ENCODE data around the gene CD83. TPM values are rescaled to one million over a fixed set of nuclear protein-coding genes. Genes with fewer than 3 reads are reported as not detected.

CD83 gene
- total RNA-seq, 1 experiment from 2014 or later = 15.2 TPM

DNA sequence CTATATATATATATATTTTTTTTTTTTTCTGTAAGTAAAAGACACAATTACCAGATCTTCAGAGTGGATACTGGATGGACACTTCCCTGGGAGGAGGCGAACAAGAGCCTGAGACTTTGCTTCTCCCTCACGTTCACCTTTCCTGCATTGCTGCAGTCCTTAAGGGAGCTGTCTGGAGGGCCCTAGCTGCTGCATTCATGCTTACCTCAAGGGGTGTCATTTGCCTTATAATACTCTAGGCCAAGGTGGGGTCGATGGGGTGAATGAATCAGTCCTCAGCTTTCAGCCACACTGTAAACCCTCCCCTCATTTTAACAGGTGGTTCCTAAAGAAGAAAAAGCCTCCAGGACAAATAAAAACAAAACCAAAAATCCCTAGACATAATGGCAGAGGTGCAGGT lies 34.8 kb upstream of the CD83 start:
- Histone ChIP-seq H3K27me3 (ENCODE audit: low read length) (no peaks in the 10 kb centered on the region), H2AFZ (ENCODE audit: low read length) (no peak overlapping the region), H3K4me1 (ENCODE audit: insufficient read depth, low read length) (peaks cover 4% of the 10 kb centered on the region; the same call in 1 of the 2 replicates), H3F3A (ENCODE audit: low read length, unreplicated experiment) (no peaks in the 10 kb centered on the region), H3K36me3 (ENCODE audit: low read depth, low read length) (no peaks in the 10 kb centered on the region), H3K9ac (ENCODE audit: low read length) (no peak overlapping the region), H3K9me2 (replicated peaks; ENCODE audit: low read length) (no peaks in the 10 kb centered on the region), H4K20me1 (ENCODE audit: low read length) (no peaks in the 10 kb centered on the region), H3K9me3 (ENCODE audit: low read length) (no peaks in the 10 kb centered on the region), H3K4me2 (ENCODE audit: low read length) (no peak overlapping the region), H3K4me3 (ENCODE audit: low read length) (no peak overlapping the region), H3K79me2 (ENCODE audit: low read length) (no peaks in the 10 kb centered on the region), H3K27ac (ENCODE audit: low read length) (no peak overlapping the region)
- CTCF ChIA-PET = interaction anchor here (0.6 kb wide), 1 partner anchor 208 kb away, joined by 3 read pairs; no protein-coding TSS in a partner anchor
- no TSS peak for BruUV-seq (replicated peaks)
- no peak for DNase-seq
- POLR2A ChIA-PET (ENCODE audit: unreplicated experiment) = no interaction called here
- TF ChIP-seq EZH2phosphoT487 (IDR thresholded peaks at IDR 0.05; ENCODE audit: borderline replicate concordance, low read length) = no peak
- TF ChIP-seq, protein P1, sequence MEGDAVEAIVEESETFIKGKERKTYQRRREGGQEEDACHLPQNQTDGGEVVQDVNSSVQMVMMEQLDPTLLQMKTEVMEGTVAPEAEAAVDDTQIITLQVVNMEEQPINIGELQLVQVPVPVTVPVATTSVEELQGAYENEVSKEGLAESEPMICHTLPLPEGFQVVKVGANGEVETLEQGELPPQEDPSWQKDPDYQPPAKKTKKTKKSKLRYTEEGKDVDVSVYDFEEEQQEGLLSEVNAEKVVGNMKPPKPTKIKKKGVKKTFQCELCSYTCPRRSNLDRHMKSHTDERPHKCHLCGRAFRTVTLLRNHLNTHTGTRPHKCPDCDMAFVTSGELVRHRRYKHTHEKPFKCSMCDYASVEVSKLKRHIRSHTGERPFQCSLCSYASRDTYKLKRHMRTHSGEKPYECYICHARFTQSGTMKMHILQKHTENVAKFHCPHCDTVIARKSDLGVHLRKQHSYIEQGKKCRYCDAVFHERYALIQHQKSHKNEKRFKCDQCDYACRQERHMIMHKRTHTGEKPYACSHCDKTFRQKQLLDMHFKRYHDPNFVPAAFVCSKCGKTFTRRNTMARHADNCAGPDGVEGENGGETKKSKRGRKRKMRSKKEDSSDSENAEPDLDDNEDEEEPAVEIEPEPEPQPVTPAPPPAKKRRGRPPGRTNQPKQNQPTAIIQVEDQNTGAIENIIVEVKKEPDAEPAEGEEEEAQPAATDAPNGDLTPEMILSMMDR (conservative IDR thresholded peaks at IDR 0.05; ENCODE audit: low read depth, low read length) = no peak
- TF ChIP-seq EZH2 (IDR thresholded peaks at IDR 0.05; ENCODE audit: low read length, unreplicated experiment) = no peak
- intact Hi-C loops (cut with micrococcal nuclease) = no loop called here
- ATAC-seq = no peak

DNA sequence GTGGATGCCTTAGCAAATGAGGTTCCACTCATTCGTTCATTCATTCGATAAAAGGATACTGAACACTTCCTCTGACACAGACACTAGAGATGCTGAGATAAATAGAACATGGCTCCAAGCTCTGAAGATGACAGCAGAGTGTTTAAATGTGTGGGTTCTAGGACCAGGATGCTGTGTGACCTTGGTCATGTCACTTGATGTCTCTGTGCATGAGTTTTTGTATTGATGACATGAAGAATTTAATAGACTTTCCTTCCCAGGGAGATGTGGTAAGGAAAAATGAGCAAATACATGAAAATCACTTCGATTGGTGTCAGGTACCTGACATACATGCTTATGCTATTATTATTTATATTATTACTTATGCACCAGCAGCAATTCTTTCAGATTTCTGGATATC lies 34.3 kb upstream of the CD83 start:
- Histone ChIP-seq H3K9ac (ENCODE audit: low read length) (no peak overlapping the region), H3K4me1 (ENCODE audit: insufficient read depth, low read length) (peaks cover 4% of the 10 kb centered on the region; the same call in 1 of the 2 replicates), H3K9me3 (ENCODE audit: low read length) (no peaks in the 10 kb centered on the region), H3K36me3 (ENCODE audit: low read depth, low read length) (no peaks in the 10 kb centered on the region), H4K20me1 (ENCODE audit: low read length) (no peaks in the 10 kb centered on the region), H3K9me2 (replicated peaks; ENCODE audit: low read length) (no peaks in the 10 kb centered on the region), H3K4me2 (ENCODE audit: low read length) (no peak overlapping the region), H3F3A (ENCODE audit: low read length, unreplicated experiment) (no peaks in the 10 kb centered on the region), H3K79me2 (ENCODE audit: low read length) (no peaks in the 10 kb centered on the region), H3K4me3 (ENCODE audit: low read length) (no peak overlapping the region), H3K27me3 (ENCODE audit: low read length) (no peaks in the 10 kb centered on the region), H2AFZ (ENCODE audit: low read length) (no peak overlapping the region), H3K27ac (ENCODE audit: low read length) (no peak overlapping the region)
- DNase-seq (no peak), ATAC-seq (no peak)
- ChIA-PET CTCF (no interaction called here), POLR2A (ENCODE audit: unreplicated experiment) (no interaction called here)
- intact Hi-C loops (cut with micrococcal nuclease) = no loop called here
- no TSS peak for BruUV-seq (replicated peaks)
- TF ChIP-seq EZH2 (IDR thresholded peaks at IDR 0.05; ENCODE audit: low read length, unreplicated experiment) = no peak
- TF ChIP-seq EZH2phosphoT487 (IDR thresholded peaks at IDR 0.05; ENCODE audit: borderline replicate concordance, low read length) = no peak
- TF ChIP-seq, protein P1 (conservative IDR thresholded peaks at IDR 0.05; ENCODE audit: low read depth, low read length) = no peak

DNA sequence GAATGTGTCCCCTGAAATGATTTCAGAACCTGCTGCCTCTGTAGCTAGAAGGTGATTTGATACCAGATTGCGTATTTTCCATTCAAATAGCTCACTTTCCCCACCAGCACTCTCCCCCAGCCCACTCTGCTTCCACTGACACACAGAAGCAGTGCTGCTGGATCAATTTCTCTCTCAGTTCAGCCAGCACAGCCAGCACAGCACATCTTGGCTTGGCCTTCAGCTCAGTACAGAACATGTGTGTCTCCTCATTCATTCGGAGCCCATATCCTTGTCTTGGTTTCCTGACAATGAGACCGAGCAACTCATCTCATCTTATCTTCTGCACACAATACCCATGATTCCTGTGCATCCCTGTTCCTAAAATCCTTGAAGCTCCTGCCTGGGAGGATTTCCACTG lies 33.8 kb upstream of the CD83 start:
- H3K36me3 ChIP-seq (ENCODE audit: low read depth, low read length) = no peaks in the 10 kb centered on the region
- H3K9me2 ChIP-seq (replicated peaks; ENCODE audit: low read length) = no peaks in the 10 kb centered on the region
- no TSS peak for BruUV-seq (replicated peaks)
- ATAC-seq (no peak), DNase-seq (no peak)
- H3K79me2 ChIP-seq (ENCODE audit: low read length) = no peaks in the 10 kb centered on the region
- no peaks in the 10 kb centered on the region for H3K27me3 ChIP-seq (ENCODE audit: low read length)
- ChIA-PET CTCF (no interaction called here), POLR2A (ENCODE audit: unreplicated experiment) (no interaction called here)
- no peak overlapping the region for H3K27ac ChIP-seq (ENCODE audit: low read length)
- intact Hi-C loops (cut with micrococcal nuclease) = no loop called here
- TF ChIP-seq EZH2 (IDR thresholded peaks at IDR 0.05; ENCODE audit: low read length, unreplicated experiment) (no peak), EZH2phosphoT487 (IDR thresholded peaks at IDR 0.05; ENCODE audit: borderline replicate concordance, low read length) (no peak)
- TF ChIP-seq, protein P1 (conservative IDR thresholded peaks at IDR 0.05; ENCODE audit: low read depth, low read length) = no peak
- no peak overlapping the region for H3K9ac ChIP-seq (ENCODE audit: low read length)
- no peaks in the 10 kb centered on the region for H3F3A ChIP-seq (ENCODE audit: low read length, unreplicated experiment)
- no peaks in the 10 kb centered on the region for H3K9me3 ChIP-seq (ENCODE audit: low read length)
- no peak overlapping the region for H3K4me3 ChIP-seq (ENCODE audit: low read length)
- no peak overlapping the region for H2AFZ ChIP-seq (ENCODE audit: low read length)
- H3K4me2 ChIP-seq (ENCODE audit: low read length) = no peak overlapping the region
- H4K20me1 ChIP-seq (ENCODE audit: low read length) = no peaks in the 10 kb centered on the region
- H3K4me1 ChIP-seq (ENCODE audit: insufficient read depth, low read length) = peaks cover 4% of the 10 kb centered on the region; the same call in 1 of the 2 replicates
